ENCODE measurements around the gene POLR2L.

The POLR2L gene

DNA sequence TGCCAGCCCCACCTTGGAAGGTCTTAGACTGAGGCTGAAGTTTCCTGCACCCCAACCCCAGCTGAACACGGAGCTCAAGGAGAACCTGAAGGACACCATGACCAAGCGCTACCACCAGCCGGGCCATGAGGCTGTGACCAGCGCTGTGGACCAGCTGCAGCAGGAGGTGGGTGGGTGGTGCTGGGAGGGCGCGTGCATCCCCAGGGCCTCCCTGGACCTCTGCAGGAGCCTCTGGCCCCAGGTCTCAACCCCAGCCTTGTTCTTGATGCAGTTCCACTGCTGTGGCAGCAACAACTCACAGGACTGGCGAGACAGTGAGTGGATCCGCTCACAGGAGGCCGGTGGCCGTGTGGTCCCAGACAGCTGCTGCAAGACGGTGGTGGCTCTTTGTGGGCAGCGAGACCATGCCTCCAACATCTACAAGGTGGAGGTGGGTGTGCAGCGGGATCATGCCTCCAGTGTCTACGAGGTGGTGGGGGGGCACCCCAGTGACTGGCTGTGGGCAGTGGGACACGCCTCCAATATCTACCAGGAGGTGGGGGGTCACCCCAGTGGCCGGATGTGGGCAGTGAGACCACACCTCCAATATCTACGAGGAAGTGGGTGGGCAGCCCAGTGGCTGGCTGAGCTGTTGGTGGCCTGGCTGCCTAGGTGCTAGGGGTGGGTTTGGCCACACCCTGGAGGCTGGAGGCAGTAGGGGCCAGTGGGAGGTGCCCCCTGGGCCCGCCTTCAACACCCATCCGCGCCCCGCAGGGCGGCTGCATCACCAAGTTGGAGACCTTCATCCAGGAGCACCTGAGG, 4.9 kb downstream of the POLR2L start:
- peaks cover 14% of the 10 kb centered on the region for H4K20me1 ChIP-seq (ENCODE audit: control insufficient read depth, insufficient read depth, low read depth, low read length)
- no peak overlapping the region for H3K4me2 ChIP-seq (ENCODE audit: low read length)
- H3K4me1 ChIP-seq (ENCODE audit: control insufficient read depth, low read length) = peaks cover 16% of the 10 kb centered on the region

DNA sequence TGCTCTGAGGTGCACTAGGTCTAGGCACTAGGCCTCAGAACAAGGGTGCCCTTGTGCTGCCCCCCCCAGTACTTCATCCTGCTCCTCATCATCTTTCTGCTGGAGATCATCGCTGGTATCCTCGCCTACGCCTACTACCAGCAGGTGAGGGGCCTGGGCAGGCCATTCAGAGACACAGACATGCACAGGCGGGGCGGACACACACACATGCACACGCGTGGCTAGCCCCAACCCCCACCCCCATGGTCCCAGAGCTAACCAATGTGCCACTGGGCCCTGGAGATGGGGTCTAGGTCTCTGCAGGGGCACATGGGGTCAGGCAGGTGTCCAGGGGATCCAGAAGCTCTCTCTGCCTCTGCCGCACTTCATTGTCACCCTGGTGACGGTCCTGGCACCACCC, 5.6 kb downstream of the POLR2L start:
- Histone ChIP-seq H4K20me1 (ENCODE audit: control insufficient read depth, insufficient read depth, low read depth, low read length) (peaks cover 14% of the 10 kb centered on the region), H3K27ac (ENCODE audit: low read depth, low read length) (no peak overlapping the region), H3K9me2 (replicated peaks; ENCODE audit: control insufficient read depth, low read length) (no peaks in the 10 kb centered on the region), H3K4me3 (ENCODE audit: low read length) (no peak overlapping the region), H3K4me1 (ENCODE audit: control insufficient read depth, low read length) (peaks cover 18% of the 10 kb centered on the region), H3K79me2 (ENCODE audit: control insufficient read depth, low read length) (peaks cover 19% of the 10 kb centered on the region), H3K4me2 (ENCODE audit: low read length) (no peak overlapping the region), H3F3A (ENCODE audit: control insufficient read depth, insufficient read depth) (no peaks in the 10 kb centered on the region), H3K9me3 (ENCODE audit: control insufficient read depth, insufficient read depth, low read length) (no peaks in the 10 kb centered on the region), H3K36me3 (ENCODE audit: control insufficient read depth, low read length) (peaks cover 37% of the 10 kb centered on the region), H3K27me3 (ENCODE audit: control insufficient read depth, low read length) (peaks cover 31% of the 10 kb centered on the region)
- TF ChIP-seq EZH2phosphoT487 (IDR thresholded peaks at IDR 0.05; ENCODE audit: borderline replicate concordance, low read length) = no peak
- TF ChIP-seq, protein P1, sequence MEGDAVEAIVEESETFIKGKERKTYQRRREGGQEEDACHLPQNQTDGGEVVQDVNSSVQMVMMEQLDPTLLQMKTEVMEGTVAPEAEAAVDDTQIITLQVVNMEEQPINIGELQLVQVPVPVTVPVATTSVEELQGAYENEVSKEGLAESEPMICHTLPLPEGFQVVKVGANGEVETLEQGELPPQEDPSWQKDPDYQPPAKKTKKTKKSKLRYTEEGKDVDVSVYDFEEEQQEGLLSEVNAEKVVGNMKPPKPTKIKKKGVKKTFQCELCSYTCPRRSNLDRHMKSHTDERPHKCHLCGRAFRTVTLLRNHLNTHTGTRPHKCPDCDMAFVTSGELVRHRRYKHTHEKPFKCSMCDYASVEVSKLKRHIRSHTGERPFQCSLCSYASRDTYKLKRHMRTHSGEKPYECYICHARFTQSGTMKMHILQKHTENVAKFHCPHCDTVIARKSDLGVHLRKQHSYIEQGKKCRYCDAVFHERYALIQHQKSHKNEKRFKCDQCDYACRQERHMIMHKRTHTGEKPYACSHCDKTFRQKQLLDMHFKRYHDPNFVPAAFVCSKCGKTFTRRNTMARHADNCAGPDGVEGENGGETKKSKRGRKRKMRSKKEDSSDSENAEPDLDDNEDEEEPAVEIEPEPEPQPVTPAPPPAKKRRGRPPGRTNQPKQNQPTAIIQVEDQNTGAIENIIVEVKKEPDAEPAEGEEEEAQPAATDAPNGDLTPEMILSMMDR (IDR thresholded peaks at IDR 0.05; ENCODE audit: low read depth, low read length, poor library complexity, severe bottlenecking) = no peak

More for the DNA sequence above, 4.9 kb downstream of the POLR2L start:
- TF ChIP-seq, protein P1 (IDR thresholded peaks at IDR 0.05; ENCODE audit: low read depth, low read length, poor library complexity, severe bottlenecking) = no peak
- no peak for TF ChIP-seq EZH2phosphoT487 (IDR thresholded peaks at IDR 0.05; ENCODE audit: borderline replicate concordance, low read length)
- Histone ChIP-seq H3K4me3 (ENCODE audit: low read length) (no peak overlapping the region), H3K27ac (ENCODE audit: low read depth, low read length) (no peak overlapping the region), H3F3A (ENCODE audit: control insufficient read depth, insufficient read depth) (no peaks in the 10 kb centered on the region), H3K79me2 (ENCODE audit: control insufficient read depth, low read length) (peaks cover 25% of the 10 kb centered on the region), H3K27me3 (ENCODE audit: control insufficient read depth, low read length) (peaks cover 24% of the 10 kb centered on the region), H3K9me3 (ENCODE audit: control insufficient read depth, insufficient read depth, low read length) (no peaks in the 10 kb centered on the region), H3K36me3 (ENCODE audit: control insufficient read depth, low read length) (peaks cover 41% of the 10 kb centered on the region), H3K9me2 (replicated peaks; ENCODE audit: control insufficient read depth, low read length) (no peaks in the 10 kb centered on the region)

DNA sequence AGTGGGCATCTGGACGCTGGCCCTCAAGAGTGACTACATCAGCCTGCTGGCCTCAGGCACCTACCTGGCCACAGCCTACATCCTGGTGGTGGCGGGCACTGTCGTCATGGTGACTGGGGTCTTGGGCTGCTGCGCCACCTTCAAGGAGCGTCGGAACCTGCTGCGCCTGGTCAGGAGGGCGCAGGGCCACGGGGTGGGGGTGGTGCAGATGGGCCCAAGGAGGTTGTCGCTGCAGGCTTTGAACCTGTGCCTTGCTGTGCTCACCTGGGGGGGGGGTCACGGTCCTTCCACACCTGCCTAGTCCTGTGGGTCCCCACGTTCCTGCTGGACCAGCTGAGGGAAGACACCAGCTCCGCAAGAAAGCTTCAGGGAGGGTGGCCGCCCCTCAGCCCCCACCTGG, 6.1 kb downstream of the POLR2L start:
- no peak overlapping the region for H3K27ac ChIP-seq (ENCODE audit: low read depth, low read length)
- H3K27me3 ChIP-seq (ENCODE audit: control insufficient read depth, low read length) = peaks cover 36% of the 10 kb centered on the region
- H3K79me2 ChIP-seq (ENCODE audit: control insufficient read depth, low read length) = peaks cover 14% of the 10 kb centered on the region
- TF ChIP-seq, protein P1 (IDR thresholded peaks at IDR 0.05; ENCODE audit: low read depth, low read length, poor library complexity, severe bottlenecking) = no peak
- no peak for TF ChIP-seq EZH2phosphoT487 (IDR thresholded peaks at IDR 0.05; ENCODE audit: borderline replicate concordance, low read length)
- no peaks in the 10 kb centered on the region for H3K9me3 ChIP-seq (ENCODE audit: control insufficient read depth, insufficient read depth, low read length)
- no peak overlapping the region for H3K4me3 ChIP-seq (ENCODE audit: low read length)
- H3K36me3 ChIP-seq (ENCODE audit: control insufficient read depth, low read length) = peaks cover 37% of the 10 kb centered on the region
- peaks cover 18% of the 10 kb centered on the region for H3K4me1 ChIP-seq (ENCODE audit: control insufficient read depth, low read length)
- H4K20me1 ChIP-seq (ENCODE audit: control insufficient read depth, insufficient read depth, low read depth, low read length) = peaks cover 13% of the 10 kb centered on the region
- H3K9me2 ChIP-seq (replicated peaks; ENCODE audit: control insufficient read depth, low read length) = no peaks in the 10 kb centered on the region
- no peaks in the 10 kb centered on the region for H3F3A ChIP-seq (ENCODE audit: control insufficient read depth, insufficient read depth)
- H3K4me2 ChIP-seq (ENCODE audit: low read length) = no peak overlapping the region

Data from DOHH2 (cell line).